Measurements from ENCODE around the gene CDCA4. TPM values are rescaled to one million over a fixed set of nuclear protein-coding genes. Genes with fewer than 3 reads are reported as not detected.

CDCA4 gene
- polyA plus RNA-seq, 1 of the 3 experiments (the other 2 are of a cell fraction): 26.8 TPM

DNA sequence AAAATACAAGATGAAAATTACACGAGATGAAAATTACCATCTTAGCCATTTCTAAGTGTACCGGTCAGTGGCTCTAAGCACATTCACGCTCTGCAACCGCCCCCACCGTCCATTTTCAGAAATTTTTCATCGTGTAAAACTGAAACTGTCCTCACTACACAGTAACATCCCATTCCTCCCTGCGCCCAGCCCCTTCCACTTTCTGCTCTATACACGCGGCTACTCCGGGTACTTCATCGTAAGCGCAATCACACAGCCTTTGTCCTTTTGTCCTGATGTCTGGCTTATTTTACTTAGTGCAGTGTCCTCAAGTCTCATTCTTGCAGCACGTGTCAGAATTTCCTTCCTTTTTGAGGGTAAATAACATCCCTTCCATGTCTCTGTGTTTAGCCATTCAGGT is 47.9 kb upstream of the CDCA4 start (continued):
- TF ChIP-seq EZH2phosphoT487 (IDR thresholded peaks at IDR 0.05; ENCODE audit: borderline replicate concordance, low read depth) (no peak), RAD21 (IDR thresholded peaks at IDR 0.05; ENCODE audit: low read length) (no peak)
- TF ChIP-seq, protein P1, sequence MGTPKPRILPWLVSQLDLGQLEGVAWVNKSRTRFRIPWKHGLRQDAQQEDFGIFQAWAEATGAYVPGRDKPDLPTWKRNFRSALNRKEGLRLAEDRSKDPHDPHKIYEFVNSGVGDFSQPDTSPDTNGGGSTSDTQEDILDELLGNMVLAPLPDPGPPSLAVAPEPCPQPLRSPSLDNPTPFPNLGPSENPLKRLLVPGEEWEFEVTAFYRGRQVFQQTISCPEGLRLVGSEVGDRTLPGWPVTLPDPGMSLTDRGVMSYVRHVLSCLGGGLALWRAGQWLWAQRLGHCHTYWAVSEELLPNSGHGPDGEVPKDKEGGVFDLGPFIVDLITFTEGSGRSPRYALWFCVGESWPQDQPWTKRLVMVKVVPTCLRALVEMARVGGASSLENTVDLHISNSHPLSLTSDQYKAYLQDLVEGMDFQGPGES (IDR thresholded peaks at IDR 0.05; ENCODE audit: low read depth, low read length): no peak
- TF ChIP-seq, protein P2, sequence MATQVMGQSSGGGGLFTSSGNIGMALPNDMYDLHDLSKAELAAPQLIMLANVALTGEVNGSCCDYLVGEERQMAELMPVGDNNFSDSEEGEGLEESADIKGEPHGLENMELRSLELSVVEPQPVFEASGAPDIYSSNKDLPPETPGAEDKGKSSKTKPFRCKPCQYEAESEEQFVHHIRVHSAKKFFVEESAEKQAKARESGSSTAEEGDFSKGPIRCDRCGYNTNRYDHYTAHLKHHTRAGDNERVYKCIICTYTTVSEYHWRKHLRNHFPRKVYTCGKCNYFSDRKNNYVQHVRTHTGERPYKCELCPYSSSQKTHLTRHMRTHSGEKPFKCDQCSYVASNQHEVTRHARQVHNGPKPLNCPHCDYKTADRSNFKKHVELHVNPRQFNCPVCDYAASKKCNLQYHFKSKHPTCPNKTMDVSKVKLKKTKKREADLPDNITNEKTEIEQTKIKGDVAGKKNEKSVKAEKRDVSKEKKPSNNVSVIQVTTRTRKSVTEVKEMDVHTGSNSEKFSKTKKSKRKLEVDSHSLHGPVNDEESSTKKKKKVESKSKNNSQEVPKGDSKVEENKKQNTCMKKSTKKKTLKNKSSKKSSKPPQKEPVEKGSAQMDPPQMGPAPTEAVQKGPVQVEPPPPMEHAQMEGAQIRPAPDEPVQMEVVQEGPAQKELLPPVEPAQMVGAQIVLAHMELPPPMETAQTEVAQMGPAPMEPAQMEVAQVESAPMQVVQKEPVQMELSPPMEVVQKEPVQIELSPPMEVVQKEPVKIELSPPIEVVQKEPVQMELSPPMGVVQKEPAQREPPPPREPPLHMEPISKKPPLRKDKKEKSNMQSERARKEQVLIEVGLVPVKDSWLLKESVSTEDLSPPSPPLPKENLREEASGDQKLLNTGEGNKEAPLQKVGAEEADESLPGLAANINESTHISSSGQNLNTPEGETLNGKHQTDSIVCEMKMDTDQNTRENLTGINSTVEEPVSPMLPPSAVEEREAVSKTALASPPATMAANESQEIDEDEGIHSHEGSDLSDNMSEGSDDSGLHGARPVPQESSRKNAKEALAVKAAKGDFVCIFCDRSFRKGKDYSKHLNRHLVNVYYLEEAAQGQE (IDR thresholded peaks at IDR 0.05; ENCODE audit: low read depth, low read length): no peak

DNA sequence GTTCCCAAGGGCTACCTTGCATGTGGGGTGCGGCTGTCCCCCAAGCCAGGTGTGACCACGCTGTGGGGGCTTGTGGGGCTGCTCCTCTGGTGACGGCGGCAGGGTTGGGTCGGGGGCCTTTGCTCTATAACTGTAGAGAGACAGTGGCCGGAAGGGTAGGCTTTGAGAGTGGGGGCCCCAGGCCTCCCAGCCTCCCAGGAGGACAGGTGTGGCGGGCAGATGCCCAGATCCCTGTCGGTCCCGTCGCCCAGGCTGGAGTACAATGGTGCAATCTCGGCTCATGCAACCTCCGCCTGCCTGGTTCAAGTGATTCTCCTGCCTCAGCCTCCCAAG is 47.1 kb upstream of the CDCA4 start:
- H3K4me2 ChIP-seq: no peak overlapping the region
- H3K79me2 ChIP-seq (ENCODE audit: insufficient read depth): no peaks in the 10 kb centered on the region
- H3K9me3 ChIP-seq: no peaks in the 10 kb centered on the region
- TF ChIP-seq POLR2AphosphoS5 (IDR thresholded peaks at IDR 0.05; ENCODE audit: low read depth, low read length): no peak
- no peak for TF ChIP-seq FOXM1 (IDR thresholded peaks at IDR 0.05; ENCODE audit: low read depth)
- TF ChIP-seq TEAD4 (IDR thresholded peaks at IDR 0.05; ENCODE audit: borderline replicate concordance, insufficient read depth): no peak
- TF ChIP-seq MXI1 (IDR thresholded peaks at IDR 0.05; ENCODE audit: low read depth, low read length): no peak
- no peak for TF ChIP-seq NFIC (IDR thresholded peaks at IDR 0.05; ENCODE audit: borderline replicate concordance)
- TF ChIP-seq FOXJ3 (CRISPR knock-in tag; IDR thresholded peaks at IDR 0.05): no peak
- TF ChIP-seq RAD21 (IDR thresholded peaks at IDR 0.05; ENCODE audit: low read length): no peak
- no peaks in the 10 kb centered on the region for H3K27me3 ChIP-seq (ENCODE audit: insufficient read depth)
- H3K9ac ChIP-seq: no peak overlapping the region
- no peaks in the 10 kb centered on the region for H3K9me2 ChIP-seq
- H4K20me1 ChIP-seq (ENCODE audit: insufficient read depth): no peaks in the 10 kb centered on the region
- no peaks in the 10 kb centered on the region for H3F3A ChIP-seq (replicated peaks; ENCODE audit: insufficient read depth)
- no peaks in the 10 kb centered on the region for H3K36me3 ChIP-seq (replicated peaks in 1 of 2; ENCODE audit: control insufficient read depth in 1 of 2, insufficient read depth in 2 of 2, low read length in 1 of 2)
- CTCF ChIA-PET: interaction anchor here (0.9 to 4.3 kb wide), 3 partner anchors 19 to 91 kb away, joined by 3 to 25 read pairs (median 3); no protein-coding TSS in a partner anchor
- POLR2A ChIA-PET: no interaction called here
- no peaks in the 10 kb centered on the region for H3K4me1 ChIP-seq (ENCODE audit: control insufficient read depth in 1 of 2, insufficient read depth in 2 of 2, low read depth in 1 of 2, low read length in 1 of 2)
- DNase-seq: no peak
- no peak overlapping the region for H3K4me3 ChIP-seq (ENCODE audit: low read depth in 2 of 2, low read length in 1 of 2)
- no peak overlapping the region for H2AFZ ChIP-seq (ENCODE audit: low read depth)
- WGBS (ENCODE audit: low lambda C conversion rate): 90% methylated on average over 4 of the region's 12 CpGs
- no peak overlapping the region for H3K27ac ChIP-seq (ENCODE audit: low read depth in 2 of 2, low read length in 1 of 2)
